GM12878 (cell line): ENCODE results near the gene USP36. TPM values are rescaled to one million over a fixed set of nuclear protein-coding genes. Genes with fewer than 3 reads are reported as not detected.

ENCODE experiments used
- USF2 ChIP-seq: IDR thresholded peaks from 2 replicates; pipeline ENCODE4 v1.6.1; 2011; ENCODE audit warnings: low read depth, low read length, improper control_type of control experiment, borderline replicate concordance
- polyA plus RNA-seq, 11 experiments: library from polyadenylated mRNA; depleted of rRNA in 4 of 11; unstranded in 6 of 11; stranded (reverse) in 5 of 11; fragments of >200 nt; fragmentation: Nextera tagmentation in 4 of 11; fragmentation: Illumina TruSeq in 1 of 11; extraction: Ambion mirVana in 4 of 11; extraction: Trizol in 1 of 11; gene quantifications; 1 replicate in 1 of 11; 2 replicates in 10 of 11; pipeline versions ENCODE4 v1.2.1 to v1.2.3, GENCODE V29; 2011 to 2016; ENCODE audit warnings: inconsistent platforms in 2 of 11, missing spikeins in 2 of 11, low read depth in 1 of 11
- total RNA-seq, 4 experiments: library from RNA; depleted of rRNA in 3 of 4; stranded (reverse); fragments of >200 nt in 3 of 4; fragmentation: Illumina TruSeq in 1 of 4; extraction: Trizol in 1 of 4; gene quantifications; 2 replicates each; pipeline versions ENCODE4 v1.2.1 to v1.2.3, GENCODE V29; 2013 to 2021

Gene USP36
- total and polyA plus RNA-seq, 10 of the 15 experiments (the other 5 are each of a cell fraction or from before 2014, with no cell fraction given), result 7.2 to 65.7 (median 33.6) TPM

GRCh38 chr17:78746263-78746948 lies 94.2 kb downstream of the USP36 start (continued):
- no peak for TF ChIP-seq USF2

Other genes with a start within 250 kb of the USP36 start
- gene CYTH1, start 58.5 kb downstream of the USP36 start, total RNA-seq (2014; rRNA removed), result 92.6 and 97.8 TPM in 2 replicates
- gene CYTH1, start 58.5 kb downstream of the USP36 start, total RNA-seq (2014; rRNA removed; fragmentation: Illumina TruSeq; extraction: Trizol), result 130 and 134 TPM in 2 replicates
- 165 and 167 TPM in 2 replicates for gene CYTH1, start 58.5 kb downstream of the USP36 start, total RNA-seq (2021)
- 141 and 188 TPM in 2 replicates for gene CYTH1, start 58.5 kb downstream of the USP36 start, polyA plus RNA-seq (2011; rRNA removed)
- 160 and 179 TPM in 2 replicates for gene CYTH1, start 58.5 kb downstream of the USP36 start, polyA plus RNA-seq (2014; fragmentation: Illumina TruSeq; extraction: Trizol)
- gene CYTH1, start 58.5 kb downstream of the USP36 start, polyA plus RNA-seq (2014; fragmentation: Nextera tagmentation; extraction: Ambion mirVana), result 10 to 100 TPM in 1 of 2 experiments, 1 to 10 TPM in 1; 6.6 to 11.8 TPM
- 162 and 172 TPM in 2 replicates for gene CYTH1, start 58.5 kb downstream of the USP36 start, polyA plus RNA-seq (2014; rRNA removed)
- gene CYTH1, start 58.5 kb downstream of the USP36 start, polyA plus RNA-seq (2016; fragmentation: Nextera tagmentation; extraction: Ambion mirVana), result 100 to 1,000 TPM; 138 to 153 TPM
- not detected in 2 replicates for gene CEP295NL, start 62.4 kb upstream of the USP36 start, total RNA-seq (2014; rRNA removed)
- not detected in 2 replicates for gene CEP295NL, start 62.4 kb upstream of the USP36 start, total RNA-seq (2014; rRNA removed; fragmentation: Illumina TruSeq; extraction: Trizol)
- not detected in 2 replicates for gene CEP295NL, start 62.4 kb upstream of the USP36 start, total RNA-seq (2021)
- not detected in 2 replicates for gene CEP295NL, start 62.4 kb upstream of the USP36 start, polyA plus RNA-seq (2011; rRNA removed)
- gene CEP295NL, start 62.4 kb upstream of the USP36 start, polyA plus RNA-seq (2014; fragmentation: Illumina TruSeq; extraction: Trizol), result not detected in 2 replicates
- not detected for gene CEP295NL, start 62.4 kb upstream of the USP36 start, polyA plus RNA-seq (2014; fragmentation: Nextera tagmentation; extraction: Ambion mirVana)
- not detected in 2 replicates for gene CEP295NL, start 62.4 kb upstream of the USP36 start, polyA plus RNA-seq (2014; rRNA removed)
- not detected for gene CEP295NL, start 62.4 kb upstream of the USP36 start, polyA plus RNA-seq (2016; fragmentation: Nextera tagmentation; extraction: Ambion mirVana)
- not detected in 2 replicates for gene TIMP2, start 84.6 kb upstream of the USP36 start, total RNA-seq (2014; rRNA removed)
- not detected in 2 replicates for gene TIMP2, start 84.6 kb upstream of the USP36 start, total RNA-seq (2014; rRNA removed; fragmentation: Illumina TruSeq; extraction: Trizol)
- 0.41 and 0.64 TPM in 2 replicates for gene TIMP2, start 84.6 kb upstream of the USP36 start, total RNA-seq (2021)
- gene TIMP2, start 84.6 kb upstream of the USP36 start, polyA plus RNA-seq (2011; rRNA removed), result 0.03 TPM in 1 of 2 replicates, not detected in the other
- gene TIMP2, start 84.6 kb upstream of the USP36 start, polyA plus RNA-seq (2014; fragmentation: Illumina TruSeq; extraction: Trizol), result not detected in 2 replicates
- not detected for gene TIMP2, start 84.6 kb upstream of the USP36 start, polyA plus RNA-seq (2014; fragmentation: Nextera tagmentation; extraction: Ambion mirVana)
- gene TIMP2, start 84.6 kb upstream of the USP36 start, polyA plus RNA-seq (2014; rRNA removed), result not detected in 2 replicates
- gene TIMP2, start 84.6 kb upstream of the USP36 start, polyA plus RNA-seq (2016; fragmentation: Nextera tagmentation; extraction: Ambion mirVana), result under 1 TPM in 1 of 2 experiments, not detected in 1; 0.04 TPM
- 1.9 and 2.2 TPM in 2 replicates for gene LGALS3BP, start 139.1 kb upstream of the USP36 start, total RNA-seq (2014; rRNA removed)
- 1.0 TPM in 2 replicates for gene LGALS3BP, start 139.1 kb upstream of the USP36 start, total RNA-seq (2014; rRNA removed; fragmentation: Illumina TruSeq; extraction: Trizol)
- 5.2 and 5.8 TPM in 2 replicates for gene LGALS3BP, start 139.1 kb upstream of the USP36 start, total RNA-seq (2021)
- 0.82 and 2.0 TPM in 2 replicates for gene LGALS3BP, start 139.1 kb upstream of the USP36 start, polyA plus RNA-seq (2011; rRNA removed)
- gene LGALS3BP, start 139.1 kb upstream of the USP36 start, polyA plus RNA-seq (2014; fragmentation: Illumina TruSeq; extraction: Trizol), result 1.4 and 1.7 TPM in 2 replicates
- gene LGALS3BP, start 139.1 kb upstream of the USP36 start, polyA plus RNA-seq (2014; fragmentation: Nextera tagmentation; extraction: Ambion mirVana), result under 1 TPM; 0.52 to 0.62 TPM
- 1.8 and 2.7 TPM in 2 replicates for gene LGALS3BP, start 139.1 kb upstream of the USP36 start, polyA plus RNA-seq (2014; rRNA removed)
- 1 to 10 TPM; 2.0 to 3.5 TPM for gene LGALS3BP, start 139.1 kb upstream of the USP36 start, polyA plus RNA-seq (2016; fragmentation: Nextera tagmentation; extraction: Ambion mirVana)
- gene CANT1, start 168.9 kb upstream of the USP36 start, total RNA-seq (2014; rRNA removed), result 18.6 and 20.0 TPM in 2 replicates
- 10.7 and 12.2 TPM in 2 replicates for gene CANT1, start 168.9 kb upstream of the USP36 start, total RNA-seq (2014; rRNA removed; fragmentation: Illumina TruSeq; extraction: Trizol)
- 48.5 and 59.2 TPM in 2 replicates for gene CANT1, start 168.9 kb upstream of the USP36 start, total RNA-seq (2021)
- 20.5 and 28.8 TPM in 2 replicates for gene CANT1, start 168.9 kb upstream of the USP36 start, polyA plus RNA-seq (2011; rRNA removed)
- gene CANT1, start 168.9 kb upstream of the USP36 start, polyA plus RNA-seq (2014; fragmentation: Illumina TruSeq; extraction: Trizol), result 13.6 and 18.4 TPM in 2 replicates
- gene CANT1, start 168.9 kb upstream of the USP36 start, polyA plus RNA-seq (2014; fragmentation: Nextera tagmentation; extraction: Ambion mirVana), result 1 to 10 TPM; 2.2 to 7.9 TPM
- 21.8 and 23.4 TPM in 2 replicates for gene CANT1, start 168.9 kb upstream of the USP36 start, polyA plus RNA-seq (2014; rRNA removed)
- 10 to 100 TPM; 28.3 to 34.0 TPM for gene CANT1, start 168.9 kb upstream of the USP36 start, polyA plus RNA-seq (2016; fragmentation: Nextera tagmentation; extraction: Ambion mirVana)
- gene C1QTNF1, start 183.4 kb upstream of the USP36 start, total RNA-seq (2014; rRNA removed), result 0.28 and 0.33 TPM in 2 replicates
- gene C1QTNF1, start 183.4 kb upstream of the USP36 start, total RNA-seq (2014; rRNA removed; fragmentation: Illumina TruSeq; extraction: Trizol), result 0.05 and 0.09 TPM in 2 replicates
- gene C1QTNF1, start 183.4 kb upstream of the USP36 start, total RNA-seq (2021), result 0.21 and 0.56 TPM in 2 replicates
- gene C1QTNF1, start 183.4 kb upstream of the USP36 start, polyA plus RNA-seq (2011; rRNA removed), result not detected in 2 replicates
- 0.10 TPM in 1 of 2 replicates, not detected in the other for gene C1QTNF1, start 183.4 kb upstream of the USP36 start, polyA plus RNA-seq (2014; fragmentation: Illumina TruSeq; extraction: Trizol)
- gene C1QTNF1, start 183.4 kb upstream of the USP36 start, polyA plus RNA-seq (2014; fragmentation: Nextera tagmentation; extraction: Ambion mirVana), result not detected
- gene C1QTNF1, start 183.4 kb upstream of the USP36 start, polyA plus RNA-seq (2014; rRNA removed), result 0.46 and 1.1 TPM in 2 replicates
- under 1 TPM in 1 of 2 experiments, not detected in 1; 0.05 TPM for gene C1QTNF1, start 183.4 kb upstream of the USP36 start, polyA plus RNA-seq (2016; fragmentation: Nextera tagmentation; extraction: Ambion mirVana)
- gene ENGASE, start 234.0 kb upstream of the USP36 start, total RNA-seq (2014; rRNA removed), result 7.0 and 10.0 TPM in 2 replicates
- 7.2 and 8.4 TPM in 2 replicates for gene ENGASE, start 234.0 kb upstream of the USP36 start, total RNA-seq (2014; rRNA removed; fragmentation: Illumina TruSeq; extraction: Trizol)
- gene ENGASE, start 234.0 kb upstream of the USP36 start, total RNA-seq (2021), result 23.1 and 28.9 TPM in 2 replicates
- 13.1 and 16.5 TPM in 2 replicates for gene ENGASE, start 234.0 kb upstream of the USP36 start, polyA plus RNA-seq (2011; rRNA removed)
- 1.9 and 5.1 TPM in 2 replicates for gene ENGASE, start 234.0 kb upstream of the USP36 start, polyA plus RNA-seq (2014; fragmentation: Illumina TruSeq; extraction: Trizol)
- gene ENGASE, start 234.0 kb upstream of the USP36 start, polyA plus RNA-seq (2014; fragmentation: Nextera tagmentation; extraction: Ambion mirVana), result under 1 TPM; 0.18 to 0.35 TPM
- gene ENGASE, start 234.0 kb upstream of the USP36 start, polyA plus RNA-seq (2014; rRNA removed), result 20.6 and 22.1 TPM in 2 replicates
- gene ENGASE, start 234.0 kb upstream of the USP36 start, polyA plus RNA-seq (2016; fragmentation: Nextera tagmentation; extraction: Ambion mirVana), result 10 to 100 TPM; 11.1 to 11.6 TPM